Activated CD8-positive, alpha-beta memory T cell treated with anti-CD3 and anti-CD28 coated beads, Interleukin-2, amount 50 U/mL, for 24 hours (primary cell): ENCODE measurements around the gene NPRL2.
A peak's percentile ranks its signal among the peaks of the same experiment; 100 is the strongest.
"Not testable (repeated sequence)": the region's sequence is repeated elsewhere in the genome, so short reads cannot be mapped to it uniquely, and the experiment has no call there.

ENCODE experiments used
- DNase-seq: peaks from one replicate; pipeline ENCODE4 v3.0.0-alpha.2; 2020; ENCODE audit errors: extremely low read depth

The NPRL2 gene

GRCh38 chr3:50314342-50314741 is 36.2 kb downstream of the NPRL2 start:
- DNase-seq, result no peak

DNA sequence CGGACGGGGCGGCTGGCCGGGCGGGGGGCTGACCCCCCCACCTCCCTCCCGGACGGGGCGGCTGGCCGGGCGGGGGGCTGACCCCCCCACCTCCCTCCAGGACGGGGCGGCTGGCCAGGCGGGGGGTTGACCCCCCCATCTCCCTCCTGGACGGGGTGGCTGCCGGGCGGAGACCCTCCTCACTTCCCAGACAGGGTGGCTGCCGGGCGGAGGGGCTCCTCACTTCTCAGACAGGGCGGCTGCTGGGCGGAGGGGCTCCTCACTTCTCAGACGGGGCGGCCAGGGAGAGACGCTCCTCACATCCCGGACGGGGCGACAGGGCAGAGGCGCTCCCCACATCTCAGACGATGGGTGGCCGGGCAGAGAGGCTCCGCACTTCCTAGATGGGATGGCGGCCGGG is 38.5 kb downstream of the NPRL2 start:
- DNase-seq, result not testable (repeated sequence)

- no peak for DNase-seq
Observed at GRCh38 chr3:50304601-50305000, 46.0 kb downstream of the NPRL2 start.

- DNase-seq, result no peak
Observed at GRCh38 chr3:50303013-50303815, 47.4 kb downstream of the NPRL2 start, which contains the start of gene HYAL1. Gene HYAL1 (minus strand): TSS chr3:50303574. CDS start chr3:50302956, 618 bp downstream.

- no peak for DNase-seq
Observed at GRCh38 chr3:50302095-50303012, 48.2 kb downstream of the NPRL2 start.

- no peak for DNase-seq
Observed at GRCh38 chr3:50300681-50301254, 49.8 kb downstream of the NPRL2 start.

DNA sequence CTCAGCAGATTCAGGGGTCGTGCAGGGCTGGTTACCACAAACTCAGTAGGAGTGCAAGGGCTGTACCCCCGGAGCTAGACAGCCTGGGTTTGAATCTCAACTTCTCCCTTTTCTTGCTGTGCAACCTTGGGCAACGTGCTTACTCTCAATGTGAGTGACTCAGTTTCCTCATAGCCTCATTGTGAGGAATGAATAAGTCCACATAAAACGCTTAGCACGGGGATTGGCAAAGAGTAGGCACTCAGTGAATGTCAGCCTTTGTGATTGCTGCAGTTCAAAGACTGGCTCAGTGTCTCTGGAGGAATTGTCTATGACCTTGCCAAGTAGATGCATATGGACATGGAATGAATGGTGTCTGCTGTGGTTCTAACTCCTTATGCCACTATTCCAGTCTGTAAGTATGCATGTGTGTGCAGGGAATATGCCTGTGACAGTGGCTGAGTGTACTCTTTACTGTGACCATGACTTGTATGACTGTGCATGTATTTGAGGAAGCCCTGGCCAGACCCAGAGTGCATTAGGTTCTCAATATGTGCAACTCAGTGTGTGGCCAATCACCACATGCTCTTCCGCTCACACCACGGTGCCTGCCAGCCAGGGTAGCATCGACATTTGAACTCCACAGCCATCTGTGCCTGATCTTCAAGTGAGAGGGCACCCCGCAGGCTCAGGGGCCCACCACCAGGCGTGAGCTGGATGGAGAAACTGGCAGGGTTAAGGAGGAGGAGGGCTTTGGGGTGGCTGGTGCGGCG is 50.5 kb downstream of the NPRL2 start:
- no peak for DNase-seq

GRCh38 chr3:50299638-50299928 is 51.0 kb downstream of the NPRL2 start:
- DNase-seq, result no peak

DNA sequence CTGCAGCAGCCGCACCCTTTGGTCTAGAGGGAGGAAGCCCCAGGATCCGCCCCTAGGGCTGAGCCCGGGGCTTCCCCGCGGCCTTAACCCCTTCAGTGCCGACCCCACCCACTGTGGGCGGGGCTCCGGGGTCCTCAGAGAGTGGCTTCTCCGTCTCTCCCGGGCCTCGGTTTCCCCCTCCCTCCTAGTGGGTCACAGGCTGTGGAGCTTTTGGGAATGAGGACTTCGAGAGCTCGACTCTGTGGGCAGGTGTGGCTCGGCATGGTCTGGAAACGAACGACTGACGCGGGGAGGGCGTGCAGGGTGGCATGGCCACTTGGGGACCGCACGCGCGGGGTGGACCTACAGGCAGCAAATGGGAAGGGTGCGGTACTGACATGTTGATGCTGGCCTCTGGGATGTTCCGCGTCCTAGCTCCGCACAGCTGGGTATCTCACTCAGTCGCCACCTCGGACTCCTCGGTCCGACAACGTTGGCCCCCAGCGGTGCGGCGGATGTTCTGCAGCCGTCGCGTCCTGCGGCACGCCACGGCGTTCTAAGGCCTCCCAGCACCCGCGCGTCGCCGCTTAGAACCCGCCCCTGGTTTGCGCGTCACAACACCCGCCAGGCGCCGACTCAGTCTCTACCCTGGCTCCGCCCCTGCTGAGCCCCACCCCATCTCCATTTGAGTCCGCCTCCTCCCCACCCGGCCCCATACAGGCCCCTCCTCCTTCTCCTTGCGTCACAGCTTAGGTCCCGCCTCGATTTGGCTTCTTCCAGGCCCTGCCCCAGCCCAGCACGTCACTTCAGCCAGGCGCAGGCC is 51.5 kb downstream of the NPRL2 start, which contains the start of the genes HYAL3 and NAA80:
Gene HYAL3, minus strand, starts transcription at position 570 of the 802 bp plus-strand sequence. CDS start 3,803 bp downstream, outside the sequence.
Gene NAA80, minus strand, starts transcription at position 570 of the 802 bp plus-strand sequence. CDS start 1,942 bp downstream, outside the sequence.
- DNase-seq, result peak; percentile 98

DNA sequence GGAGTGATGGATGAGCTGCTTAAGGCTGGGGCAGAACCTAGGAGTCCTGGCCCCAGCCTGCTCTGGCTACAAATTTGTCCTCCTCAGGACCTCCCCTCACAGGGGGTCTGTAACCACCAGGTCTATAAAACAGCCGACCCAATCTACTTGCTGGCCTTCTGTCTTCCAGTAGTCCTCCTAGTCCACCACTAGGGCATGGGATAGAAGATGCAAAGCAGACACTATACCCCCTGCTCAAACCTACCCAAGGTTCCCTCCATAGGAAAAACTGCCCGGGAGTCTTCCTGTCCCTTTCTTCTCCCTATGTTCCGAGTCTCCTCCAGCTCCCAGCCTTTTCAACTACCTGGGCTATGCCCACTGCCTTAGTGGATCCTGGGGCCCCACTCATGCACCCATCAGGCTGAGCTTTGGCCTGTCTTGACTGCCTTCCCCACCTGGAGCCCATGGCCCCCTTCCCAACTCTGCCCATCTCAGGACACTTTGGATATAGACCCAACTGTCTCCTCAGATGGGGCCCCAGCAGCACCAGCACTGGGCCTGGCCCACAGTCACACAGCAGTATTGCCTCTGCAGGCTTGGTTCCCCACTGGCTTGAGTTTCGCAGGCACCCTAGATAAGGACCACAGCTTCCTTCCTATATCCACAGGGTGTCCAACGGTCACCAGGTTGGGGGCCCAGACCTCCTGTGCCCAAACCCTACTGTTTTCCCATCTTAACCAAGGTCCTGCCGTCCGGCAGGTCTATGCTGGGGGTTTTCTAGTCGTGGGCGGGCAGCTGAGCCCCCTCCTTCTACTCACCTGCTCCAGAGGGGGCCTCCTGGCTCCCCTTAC is 52.5 kb downstream of the NPRL2 start:
- DNase-seq, result no peak

GRCh38 chr3:50297384-50297775 is 53.2 kb downstream of the NPRL2 start:
- no peak for DNase-seq
